EH (cell line): ENCODE measurements around the gene ANKRD13C.
"Not testable (repeated sequence)": the region's sequence is repeated elsewhere in the genome, so short reads cannot be mapped to it uniquely, and the experiment has no call there.

ENCODE experiments used
- DNase-seq: peaks from one replicate; pipeline ENCODE4 v3.0.0-alpha.2; 2015; ENCODE audit warnings: low read depth

The ANKRD13C gene, protein sequence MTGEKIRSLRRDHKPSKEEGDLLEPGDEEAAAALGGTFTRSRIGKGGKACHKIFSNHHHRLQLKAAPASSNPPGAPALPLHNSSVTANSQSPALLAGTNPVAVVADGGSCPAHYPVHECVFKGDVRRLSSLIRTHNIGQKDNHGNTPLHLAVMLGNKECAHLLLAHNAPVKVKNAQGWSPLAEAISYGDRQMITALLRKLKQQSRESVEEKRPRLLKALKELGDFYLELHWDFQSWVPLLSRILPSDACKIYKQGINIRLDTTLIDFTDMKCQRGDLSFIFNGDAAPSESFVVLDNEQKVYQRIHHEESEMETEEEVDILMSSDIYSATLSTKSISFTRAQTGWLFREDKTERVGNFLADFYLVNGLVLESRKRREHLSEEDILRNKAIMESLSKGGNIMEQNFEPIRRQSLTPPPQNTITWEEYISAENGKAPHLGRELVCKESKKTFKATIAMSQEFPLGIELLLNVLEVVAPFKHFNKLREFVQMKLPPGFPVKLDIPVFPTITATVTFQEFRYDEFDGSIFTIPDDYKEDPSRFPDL

GRCh38 chr1:70354332-70355110 is at the start of gene ANKRD13C:
Gene ANKRD13C, minus strand, starts transcription at chr1:70354722. Its CDS starts 314 bp downstream, at chr1:70354408.
- DNase-seq, result peak; percentile 98

DNA sequence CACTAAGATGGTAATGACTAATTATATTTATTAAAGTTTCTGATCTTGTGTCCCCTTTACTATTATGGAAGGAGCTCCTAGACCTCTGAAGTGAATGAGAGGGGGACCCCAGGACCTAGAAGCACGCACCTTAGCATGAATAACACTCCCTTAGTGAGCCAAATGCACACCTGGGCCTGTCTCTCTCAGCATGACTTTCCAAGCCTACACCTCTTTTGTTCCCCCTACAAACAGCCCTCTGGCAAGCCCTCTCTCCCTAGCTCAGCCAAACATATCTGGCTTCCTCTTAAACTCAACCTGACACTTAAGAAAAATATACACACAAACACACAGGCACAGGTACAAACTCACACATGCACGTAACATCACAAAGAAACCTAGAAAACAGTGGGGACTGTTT is 49.2 kb upstream of the ANKRD13C start:
- DNase-seq, result no peak

DNA sequence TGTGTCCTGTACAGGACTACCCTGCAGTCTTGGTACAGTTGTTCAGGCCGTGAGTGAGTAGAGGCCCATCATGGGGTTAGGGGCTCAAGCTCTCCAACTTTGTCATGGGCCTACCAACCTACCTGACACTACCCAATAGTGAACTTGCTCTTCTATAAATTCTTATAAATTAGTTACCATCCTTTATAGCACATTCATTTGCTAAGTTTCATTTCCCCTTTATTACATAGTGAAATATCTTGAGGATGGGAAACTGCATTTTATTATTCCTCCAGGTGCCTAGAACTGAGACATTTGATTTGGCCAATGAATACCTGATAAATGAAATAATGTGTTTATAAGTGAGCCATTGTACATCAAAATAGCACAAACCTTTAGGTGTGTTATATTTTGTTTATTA is 47.5 kb upstream of the ANKRD13C start:
- DNase-seq, result no peak

DNA sequence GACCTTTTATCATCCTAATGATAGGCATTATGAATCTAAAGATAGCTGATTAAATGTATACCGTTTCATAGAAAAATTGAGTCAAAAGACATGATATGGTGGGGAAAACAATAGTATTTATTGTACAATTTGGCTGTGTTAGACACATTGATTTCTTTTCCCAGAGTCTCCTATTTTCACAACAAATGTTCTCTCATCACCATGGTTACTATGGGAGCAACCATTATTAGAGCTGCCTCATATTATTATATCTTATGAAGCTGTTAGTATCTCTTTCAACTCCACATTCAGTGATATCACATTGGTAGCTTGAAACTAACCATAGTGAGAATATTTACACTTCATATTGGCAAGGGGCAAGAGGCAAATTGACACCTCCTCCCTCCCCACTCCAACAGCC is 45.8 kb upstream of the ANKRD13C start:
- DNase-seq, result no peak

DNA sequence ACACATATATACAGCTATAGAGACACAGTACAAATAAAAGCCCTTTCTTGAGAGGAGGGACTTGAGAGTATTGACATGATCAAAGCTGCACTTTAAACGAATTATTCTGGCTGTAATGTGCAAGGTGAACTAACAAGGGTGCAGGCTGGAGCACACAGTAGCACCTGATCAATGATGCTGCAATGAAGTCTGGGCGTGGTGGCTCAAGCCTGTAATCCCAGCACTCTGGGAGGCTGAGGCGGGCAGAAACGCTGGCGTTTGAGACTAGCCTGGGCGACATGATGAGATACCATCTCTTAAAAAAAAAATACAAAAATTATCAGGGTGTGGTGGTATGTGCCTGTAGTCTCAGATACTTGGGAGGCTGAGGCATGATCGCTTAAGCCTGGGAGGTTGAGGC is 42.5 kb upstream of the ANKRD13C start:
- DNase-seq, result no peak

- no peak for DNase-seq
These were observed 42.1 kb upstream of the ANKRD13C start for GRCh38 chr1:70396607-70397006.

DNA sequence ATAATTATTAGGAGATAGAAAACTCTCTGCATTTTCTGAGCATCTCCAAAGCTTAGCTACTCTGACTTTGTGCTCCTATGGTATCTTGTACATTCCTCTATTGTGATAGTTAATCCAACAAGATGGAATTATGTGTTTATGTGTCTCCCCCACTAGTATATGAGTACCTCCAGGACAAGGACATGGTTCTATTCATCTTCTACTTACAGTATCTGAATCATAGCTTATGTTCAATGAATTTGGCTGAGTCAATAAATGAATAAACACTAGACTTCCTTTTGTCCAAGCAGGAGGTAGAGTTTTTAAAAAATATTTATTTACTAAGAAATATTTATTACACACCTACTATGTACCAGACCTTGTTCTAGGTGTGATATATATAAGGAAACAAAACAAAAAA is 38.1 kb upstream of the ANKRD13C start:
- no peak for DNase-seq

GRCh38 chr1:70387507-70387906 is 33.0 kb upstream of the ANKRD13C start:
- no peak for DNase-seq

GRCh38 chr1:70386121-70386520 is 31.6 kb upstream of the ANKRD13C start:
- no peak for DNase-seq

DNA sequence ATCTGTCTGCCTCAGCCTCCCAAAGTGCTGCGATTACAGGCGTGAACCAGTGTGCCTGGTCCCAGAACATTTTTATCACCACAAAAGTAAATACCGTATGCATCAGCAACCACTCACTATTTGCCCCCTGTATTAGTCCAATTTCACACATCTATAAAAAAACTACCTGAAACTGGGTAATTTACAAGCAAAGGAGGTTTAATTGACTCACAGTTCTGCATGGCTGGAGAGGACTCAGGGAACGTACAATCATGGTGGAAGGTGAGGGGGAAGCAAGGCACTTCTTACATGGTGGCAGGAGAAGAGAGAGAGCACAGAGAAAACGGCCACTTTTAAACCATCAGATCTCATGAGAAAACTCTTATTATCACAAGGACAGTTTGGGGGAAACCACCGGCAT is 31.0 kb upstream of the ANKRD13C start:
- DNase-seq, result no peak

- no peak for DNase-seq
These were observed 30.0 kb upstream of the ANKRD13C start for GRCh38 chr1:70384542-70384941.

DNA sequence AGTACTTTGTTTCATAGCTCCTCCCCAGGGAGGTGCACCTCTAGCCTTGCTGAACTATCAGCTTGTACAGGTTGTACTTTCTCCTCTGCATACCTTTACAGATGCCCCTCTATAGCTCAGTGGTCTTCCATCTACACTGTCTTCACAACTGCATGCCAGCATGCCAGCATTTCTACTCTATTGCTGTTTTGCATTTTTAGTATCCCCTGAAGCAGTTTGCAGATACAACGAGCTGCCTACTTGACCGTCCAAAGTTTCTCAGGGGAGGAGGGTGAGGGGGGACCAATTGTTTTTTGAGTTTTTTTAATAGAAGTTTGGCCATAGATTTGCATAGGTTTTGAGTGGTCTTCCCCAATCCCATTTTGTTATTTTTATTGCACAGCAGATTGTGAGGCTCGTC is 29.0 kb upstream of the ANKRD13C start:
- no peak for DNase-seq

GRCh38 chr1:70382682-70383081 is 28.2 kb upstream of the ANKRD13C start:
- DNase-seq, result no peak

GRCh38 chr1:70376196-70376595 is 21.7 kb upstream of the ANKRD13C start:
- DNase-seq, result no peak

DNA sequence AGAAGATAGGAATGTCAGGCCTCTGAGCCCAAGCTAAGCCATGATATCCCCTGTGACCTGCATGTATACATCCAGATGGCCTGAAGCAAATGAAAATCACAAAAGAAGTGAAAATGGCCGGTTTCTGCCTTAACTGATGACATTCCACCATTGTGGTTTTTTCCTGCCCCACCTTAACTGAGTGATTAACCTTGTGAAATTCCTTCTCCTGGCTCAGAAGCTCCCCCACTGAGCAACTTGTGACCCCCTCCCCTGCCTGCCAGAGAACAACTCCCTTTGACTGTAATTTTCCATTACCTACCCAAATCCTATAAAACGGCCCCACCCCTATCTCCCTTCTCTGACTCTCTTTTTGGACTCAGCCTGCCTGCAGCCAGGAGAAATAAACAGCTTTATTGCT is 19.1 kb upstream of the ANKRD13C start:
- DNase-seq, result not testable (repeated sequence)

DNA sequence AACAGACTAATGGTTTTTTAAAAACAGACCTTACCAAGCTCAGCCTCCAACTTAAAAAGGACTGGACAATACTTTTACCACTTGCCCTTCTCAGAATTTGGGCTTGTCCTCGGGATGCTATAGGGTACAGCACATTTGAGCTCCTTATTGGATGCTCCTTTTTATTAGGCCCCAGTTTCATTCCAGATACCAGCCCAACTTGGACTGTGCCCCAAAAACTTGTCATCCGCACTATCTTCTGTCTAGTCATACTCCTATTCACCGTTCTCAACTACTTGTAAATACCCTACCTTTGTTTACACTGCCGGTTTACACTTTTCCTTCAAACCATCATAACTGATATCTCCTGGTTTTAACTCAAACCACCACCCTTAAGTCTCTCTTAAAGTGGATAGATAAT is 17.9 kb upstream of the ANKRD13C start:
- DNase-seq, result no peak

DNA sequence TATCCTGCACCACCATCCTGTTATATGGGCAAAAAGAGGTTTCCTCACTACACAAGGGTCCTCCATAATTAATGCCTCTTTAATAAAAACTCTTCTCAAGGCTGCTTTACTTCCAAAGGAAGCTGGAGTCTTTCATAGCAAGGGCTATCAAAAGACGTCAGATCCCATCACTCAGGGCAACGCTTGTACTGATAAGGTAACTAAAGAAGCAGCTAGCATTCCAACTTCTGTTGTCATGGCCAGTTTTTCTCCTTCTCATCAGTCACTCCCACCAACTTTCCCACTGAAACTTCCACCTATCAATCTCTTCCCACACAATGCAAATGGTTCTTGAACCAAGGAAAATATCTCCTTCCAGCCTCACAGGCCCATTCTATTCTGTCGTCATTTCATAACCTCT is 17.1 kb upstream of the ANKRD13C start:
- DNase-seq, result not testable (repeated sequence)

GRCh38 chr1:70367397-70367796 is 12.9 kb upstream of the ANKRD13C start:
- DNase-seq, result not testable (repeated sequence)

DNA sequence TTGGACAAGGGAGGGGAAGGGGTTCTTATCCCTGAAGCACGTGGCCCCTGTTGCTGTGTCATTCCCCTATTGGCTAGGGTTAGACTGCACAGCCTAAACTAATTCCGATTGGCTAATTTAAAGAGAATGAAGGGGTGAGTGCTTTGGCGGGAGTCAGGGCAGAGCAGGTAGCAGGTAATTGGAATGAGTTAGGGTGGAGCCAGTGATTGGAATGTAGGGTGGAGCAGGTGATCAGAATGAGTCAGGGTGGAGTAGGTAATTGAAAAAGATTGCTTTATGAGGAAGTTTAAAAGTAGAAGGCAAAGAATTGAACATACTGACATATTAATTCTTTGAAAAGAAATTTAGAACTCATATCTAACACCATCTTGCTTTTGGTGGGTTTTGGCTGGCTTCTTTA is 12.5 kb upstream of the ANKRD13C start:
- DNase-seq, result not testable (repeated sequence)

GRCh38 chr1:70366425-70366952 is 12.0 kb upstream of the ANKRD13C start:
- DNase-seq, result not testable (repeated sequence)

DNA sequence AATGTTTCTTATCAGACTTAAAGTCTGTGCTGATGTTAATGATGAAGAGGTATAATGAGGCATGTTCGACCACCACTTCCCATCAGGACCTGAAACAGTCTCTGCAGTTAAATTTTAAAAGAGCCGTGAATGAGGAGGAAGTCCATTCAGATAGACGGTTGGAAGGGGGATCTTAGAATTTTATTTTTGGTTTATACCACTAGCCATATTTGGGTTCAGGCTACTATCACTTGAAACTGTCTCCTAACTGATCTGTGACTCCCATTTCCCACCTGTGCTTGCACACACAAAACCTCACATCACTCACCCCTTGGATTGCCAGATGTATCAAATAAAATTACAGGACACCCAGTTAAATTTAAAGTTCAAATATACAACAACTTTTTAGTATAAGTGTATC is 9.9 kb upstream of the ANKRD13C start:
- DNase-seq, result no peak

GRCh38 chr1:70361727-70362398 is 7.3 kb upstream of the ANKRD13C start:
- DNase-seq, result peak; percentile 58
